ENCODE results near the gene TPSB2.

The TPSB2 gene

DNA sequence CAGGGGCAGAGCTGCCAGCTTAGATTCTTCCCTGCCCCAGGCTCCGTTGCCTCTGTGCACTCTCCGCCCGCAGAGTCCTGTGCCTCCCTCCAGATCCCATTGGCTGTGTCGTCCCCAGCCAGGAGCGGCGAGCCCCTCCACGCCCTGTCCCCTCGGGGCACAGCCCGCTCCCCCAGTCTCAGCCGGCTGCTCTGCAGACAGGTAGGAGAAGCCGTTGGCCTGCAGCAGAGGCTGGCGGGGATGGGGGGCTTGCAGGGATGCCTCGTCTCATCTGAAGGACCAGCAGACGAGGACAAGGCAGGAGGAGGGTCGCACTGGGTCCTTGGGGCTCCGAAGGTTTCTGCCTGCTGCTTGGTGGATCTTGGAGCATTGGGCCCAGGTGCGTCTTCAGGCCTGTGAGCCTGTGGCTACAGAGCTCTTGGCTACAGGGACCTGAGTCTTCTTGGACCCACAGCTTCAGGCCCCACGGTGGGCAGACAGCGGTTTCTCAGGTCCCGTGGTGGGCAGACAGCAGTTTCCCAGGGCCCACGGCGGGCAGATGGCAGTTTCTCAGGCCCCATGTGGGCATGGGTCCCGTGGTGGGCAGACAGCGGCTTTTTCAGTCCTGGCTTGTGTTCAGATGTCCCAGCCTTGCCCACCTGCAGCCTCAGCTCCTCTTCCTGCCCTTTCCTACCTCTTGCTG lies 10.9 kb downstream of the TPSB2 start:
- DNase-seq, result no peak

DNA sequence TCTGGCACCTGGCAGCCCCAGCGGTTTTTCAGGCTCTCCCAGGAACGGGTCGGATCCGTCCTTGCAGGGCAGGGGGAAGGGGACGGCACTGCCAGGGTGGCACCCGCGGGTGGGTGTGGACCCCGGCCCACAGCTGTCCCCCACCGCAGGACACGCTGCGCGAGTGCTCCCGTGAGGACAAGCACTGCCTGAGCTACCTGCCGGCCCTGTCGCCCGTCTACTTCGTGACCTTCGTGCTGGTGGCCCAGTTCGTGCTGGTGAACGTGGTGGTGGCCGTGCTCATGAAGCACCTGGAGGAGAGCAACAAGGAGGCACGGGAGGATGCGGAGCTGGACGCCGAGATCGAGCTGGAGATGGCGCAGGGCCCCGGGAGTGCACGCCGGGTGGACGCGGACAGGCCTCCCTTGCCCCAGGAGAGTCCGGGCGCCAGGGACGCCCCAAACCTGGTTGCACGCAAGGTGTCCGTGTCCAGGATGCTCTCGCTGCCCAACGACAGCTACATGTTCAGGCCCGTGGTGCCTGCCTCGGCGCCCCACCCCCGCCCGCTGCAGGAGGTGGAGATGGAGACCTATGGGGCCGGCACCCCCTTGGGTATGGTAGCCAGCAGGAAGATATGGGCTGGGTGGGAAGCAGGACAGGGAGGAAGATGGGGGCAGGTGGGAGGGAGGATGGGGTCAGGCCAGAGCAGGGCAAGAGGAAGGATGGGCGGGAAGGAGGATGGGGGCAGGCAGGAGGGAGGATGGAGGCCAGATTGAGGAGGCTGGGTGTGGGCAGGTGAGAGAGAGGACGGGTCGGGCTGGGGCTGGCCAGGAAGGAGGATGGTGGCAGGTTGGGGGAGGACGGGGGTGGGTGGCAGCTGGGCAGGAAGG lies 11.7 kb downstream of the TPSB2 start:
- no peak for DNase-seq

DNA sequence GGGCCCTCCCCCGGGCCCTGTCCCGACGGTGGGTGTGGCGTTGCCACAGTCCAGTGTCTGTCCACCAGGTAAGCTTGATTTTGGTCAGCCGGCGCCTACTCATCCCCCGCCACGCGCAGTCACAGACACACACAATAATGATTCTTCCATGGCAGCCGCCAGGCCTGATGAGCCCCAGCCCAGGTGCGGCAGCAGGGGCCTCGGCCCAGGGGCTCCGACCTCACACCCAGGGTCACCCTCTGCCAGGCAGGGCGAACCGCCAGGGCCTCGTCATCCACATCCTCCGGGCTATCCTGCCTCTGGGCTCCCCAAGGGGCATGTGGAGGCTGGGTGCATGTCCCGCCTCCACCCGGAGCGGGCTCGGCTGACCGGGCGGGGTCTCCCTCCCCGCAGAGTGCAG lies 12.5 kb downstream of the TPSB2 start:
- no peak for DNase-seq

DNA sequence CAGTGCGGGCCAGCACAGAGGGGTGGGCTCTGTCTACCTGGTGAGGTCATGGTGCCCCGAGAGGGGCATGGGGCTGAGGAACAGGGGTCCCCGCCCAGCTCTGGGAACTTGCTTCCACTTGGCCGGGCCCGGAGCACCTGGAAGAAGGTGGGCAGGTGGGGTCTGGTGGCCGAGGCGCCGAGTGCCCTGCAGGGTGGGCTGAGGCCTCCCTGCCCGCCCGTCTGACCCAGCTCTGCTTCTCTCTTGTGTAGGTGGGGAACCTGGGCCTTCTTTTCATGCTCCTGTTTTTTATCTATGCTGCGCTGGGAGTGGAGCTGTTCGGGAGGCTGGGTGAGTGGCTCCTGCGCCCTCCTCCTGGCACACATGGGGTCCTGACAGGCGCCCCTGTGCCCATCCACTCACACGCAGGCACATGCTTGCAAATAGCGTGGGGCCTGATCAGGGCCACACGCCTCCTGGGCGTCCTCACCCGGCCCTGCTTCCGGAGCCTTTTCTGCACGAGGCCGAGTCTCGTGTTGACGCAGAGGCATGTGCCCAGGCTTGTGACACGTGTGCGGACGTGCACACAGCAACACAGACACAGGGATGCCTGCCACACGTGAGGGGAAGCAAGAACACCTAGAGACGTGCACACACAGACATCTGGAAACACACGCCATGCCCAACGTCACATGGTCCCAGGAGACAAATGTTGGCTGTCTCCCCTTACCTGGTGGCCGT lies 13.1 kb downstream of the TPSB2 start:
- no peak for DNase-seq

DNA sequence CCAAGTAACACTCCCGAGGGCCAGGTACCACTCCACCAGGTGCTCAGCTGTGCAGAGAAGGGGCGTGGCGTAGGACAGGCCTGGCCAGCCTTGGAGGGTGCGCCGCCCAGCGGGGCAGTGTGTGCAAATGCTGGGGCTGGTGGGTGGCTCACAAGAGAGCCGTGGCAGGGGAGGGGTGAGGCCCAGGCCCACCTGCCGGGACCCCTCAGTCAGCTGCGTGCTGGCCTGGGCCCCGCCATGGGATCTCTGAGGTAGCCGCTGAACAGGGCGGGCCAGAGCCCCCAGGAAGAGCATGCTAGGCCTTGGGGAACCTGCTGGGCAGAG lies 13.7 kb downstream of the TPSB2 start:
- DNase-seq, result no peak

DNA sequence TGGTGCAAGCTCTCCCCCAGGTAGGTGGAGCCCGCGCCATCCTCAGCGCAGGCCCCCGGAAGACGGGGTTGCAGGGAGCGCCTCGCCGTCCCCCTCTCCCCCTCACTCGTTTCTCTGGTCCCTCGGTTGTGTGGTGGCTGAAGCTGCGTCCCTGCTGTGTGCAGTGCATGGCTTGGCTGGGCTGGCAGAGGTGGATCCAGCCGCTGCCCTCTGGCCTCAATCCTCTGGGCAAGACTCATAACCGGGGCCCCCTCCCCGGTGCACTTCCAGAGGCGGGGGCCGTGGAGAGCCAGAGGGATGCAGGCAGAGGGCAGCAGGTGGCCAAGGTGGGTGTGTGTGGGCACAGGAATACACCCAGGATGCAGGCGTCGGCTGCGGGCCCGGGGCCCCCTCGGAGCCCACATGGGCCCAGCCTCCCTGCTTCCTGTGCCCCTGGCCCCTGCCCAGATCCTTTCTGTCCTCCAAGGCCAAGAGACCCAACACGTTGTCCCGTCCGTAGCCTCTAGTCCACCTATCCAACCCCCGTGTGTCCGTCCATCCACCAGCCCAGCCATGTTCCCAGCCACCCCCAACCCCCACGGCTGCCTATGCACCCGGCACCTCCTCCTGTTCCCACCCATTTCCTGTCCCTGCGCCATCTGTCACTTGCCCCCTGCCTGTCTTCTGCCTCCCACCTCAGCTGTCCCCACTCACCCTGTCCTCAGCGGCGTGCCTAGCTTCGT lies 14.2 kb downstream of the TPSB2 start:
- DNase-seq, result no peak

DNA sequence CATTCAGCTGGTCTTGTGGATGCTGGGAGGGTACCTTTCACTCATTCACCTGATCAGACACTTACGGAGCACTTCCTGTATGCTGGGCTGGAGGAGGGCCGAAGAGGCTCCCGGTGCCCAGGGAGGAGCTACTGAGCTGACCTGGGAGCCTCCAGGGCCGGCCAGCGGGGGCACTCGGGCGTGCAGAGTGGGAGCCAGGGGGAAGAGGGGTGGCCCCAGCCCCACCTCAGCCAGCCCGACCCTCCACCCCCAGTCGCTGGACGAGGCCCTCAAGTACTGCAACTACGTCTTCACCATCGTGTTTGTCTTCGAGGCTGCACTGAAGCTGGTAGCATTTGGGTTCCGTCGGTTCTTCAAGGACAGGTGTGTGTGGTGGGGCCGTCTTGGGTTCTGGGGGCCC lies 15.3 kb downstream of the TPSB2 start:
- DNase-seq, result no peak

DNA sequence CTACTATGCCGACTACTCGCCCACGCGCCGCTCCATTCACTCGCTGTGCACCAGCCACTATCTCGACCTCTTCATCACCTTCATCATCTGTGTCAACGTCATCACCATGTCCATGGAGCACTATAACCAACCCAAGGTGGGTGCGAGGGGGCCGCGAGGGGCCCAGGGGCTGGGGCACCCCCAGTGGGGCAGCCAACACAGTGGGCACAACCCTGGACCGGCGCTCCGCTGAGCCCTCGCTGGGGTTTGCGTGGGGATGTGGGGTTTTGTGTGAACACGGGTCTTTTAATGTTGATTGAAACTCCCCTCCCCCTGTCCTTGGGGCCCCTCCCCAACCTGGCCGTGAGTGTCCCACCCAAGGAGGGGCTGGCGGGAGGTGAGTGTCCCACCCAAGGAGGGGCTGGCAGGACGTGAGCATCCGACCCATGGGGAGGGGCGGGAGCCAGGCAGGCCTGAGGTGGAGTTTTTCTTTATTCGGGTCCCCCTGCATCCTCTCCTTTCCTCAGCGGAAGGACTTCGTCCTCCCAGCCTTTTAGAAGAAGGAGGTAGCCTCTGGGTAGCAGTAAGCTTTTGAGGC lies 16.1 kb downstream of the TPSB2 start:
- DNase-seq, result no peak

DNA sequence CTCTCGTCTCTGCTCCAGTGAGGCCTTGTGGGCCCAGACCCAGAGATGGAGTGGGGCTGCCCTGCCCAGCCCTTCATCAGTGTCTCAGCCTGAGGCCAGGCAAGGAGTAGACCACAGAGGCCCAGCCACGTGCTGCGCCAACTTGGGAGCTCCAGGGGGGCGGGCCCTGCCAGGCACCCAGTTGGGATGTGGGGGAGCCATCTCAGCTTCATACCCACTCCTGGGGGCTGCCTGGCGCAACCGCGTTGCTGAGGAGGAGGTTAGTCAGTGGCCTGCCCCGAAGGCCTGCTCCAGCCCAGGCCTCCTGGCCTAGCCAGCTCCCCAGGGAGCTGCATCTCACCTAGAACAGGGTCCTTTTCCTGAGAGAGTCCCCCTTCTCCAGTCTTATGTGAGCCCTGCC lies 16.8 kb downstream of the TPSB2 start:
- no peak for DNase-seq

DNA sequence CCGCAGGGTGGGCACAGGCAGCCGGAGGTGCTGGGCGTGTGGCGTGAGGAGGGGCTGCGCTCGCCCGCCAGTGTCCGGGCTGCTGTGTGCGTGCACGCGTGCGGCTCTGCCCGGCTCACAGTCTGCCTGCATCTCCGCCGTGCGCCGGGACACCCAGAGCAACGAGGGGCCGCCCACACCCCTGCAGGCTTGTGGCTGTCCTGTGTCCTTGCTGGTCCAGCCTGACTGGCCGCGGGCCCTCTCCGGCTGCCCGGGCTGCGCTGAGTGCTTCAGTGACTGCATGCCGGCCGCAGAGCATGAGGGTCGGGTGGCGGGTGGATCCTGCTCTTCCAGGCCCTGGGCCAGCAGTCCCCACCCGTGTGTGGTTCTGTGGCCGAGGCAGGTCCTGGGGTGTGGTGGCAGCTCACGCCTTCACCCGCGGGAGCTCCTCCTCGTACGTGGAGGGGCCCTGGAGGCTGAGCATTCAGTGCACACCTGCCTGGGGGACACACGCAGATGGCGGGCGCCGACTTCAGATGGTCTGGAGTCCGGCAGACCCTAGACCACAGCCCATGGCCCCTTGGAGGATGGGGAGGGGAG lies 17.3 kb downstream of the TPSB2 start:
- DNase-seq, result no peak

DNA sequence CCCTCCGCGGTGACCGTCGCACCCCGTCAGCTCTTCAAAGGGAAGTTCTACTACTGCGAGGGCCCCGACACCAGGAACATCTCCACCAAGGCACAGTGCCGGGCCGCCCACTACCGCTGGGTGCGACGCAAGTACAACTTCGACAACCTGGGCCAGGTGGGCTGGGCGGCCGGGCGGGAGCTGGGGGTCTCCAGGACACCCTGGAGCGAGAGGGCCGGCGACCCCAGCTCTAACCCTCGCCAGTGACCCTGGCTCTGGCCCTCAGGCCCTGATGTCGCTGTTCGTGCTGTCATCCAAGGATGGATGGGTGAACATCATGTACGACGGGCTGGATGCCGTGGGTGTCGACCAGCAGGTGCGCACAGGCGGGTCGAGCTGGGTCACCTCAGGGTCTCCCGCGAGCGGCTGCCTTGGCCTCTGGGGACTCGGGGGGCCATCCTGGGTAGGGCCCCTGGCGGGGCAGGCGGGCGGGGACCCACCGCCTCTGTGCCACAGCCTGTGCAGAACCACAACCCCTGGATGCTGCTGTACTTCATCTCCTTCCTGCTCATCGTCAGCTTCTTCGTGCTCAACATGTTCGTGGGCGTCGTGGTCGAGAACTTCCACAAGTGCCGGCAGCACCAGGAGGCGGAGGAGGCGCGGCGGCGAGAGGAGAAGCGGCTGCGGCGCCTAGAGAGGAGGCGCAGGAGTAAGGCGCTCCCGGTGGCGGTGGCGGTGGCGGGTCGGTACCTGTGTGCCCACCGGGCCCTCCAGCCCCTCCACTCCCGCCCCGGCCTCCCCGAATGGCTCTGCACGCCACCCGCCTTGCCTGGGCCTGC lies 18.3 kb downstream of the TPSB2 start:
- DNase-seq, result no peak

DNA sequence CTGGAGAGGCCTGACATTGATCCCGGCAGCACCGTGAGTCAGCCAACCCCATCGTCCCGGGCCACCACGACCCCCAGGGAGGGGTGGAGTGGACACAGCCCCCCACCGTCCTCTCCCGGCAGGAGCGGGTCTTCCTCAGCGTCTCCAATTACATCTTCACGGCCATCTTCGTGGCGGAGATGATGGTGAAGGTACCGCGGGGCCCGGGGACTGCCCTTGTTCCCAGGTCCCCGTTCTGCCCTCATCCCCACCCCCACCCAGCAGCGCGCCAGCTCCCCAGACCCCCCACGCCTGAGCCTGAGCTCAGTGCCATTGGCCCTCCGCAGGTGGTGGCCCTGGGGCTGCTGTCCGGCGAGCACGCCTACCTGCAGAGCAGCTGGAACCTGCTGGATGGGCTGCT lies 19.5 kb downstream of the TPSB2 start:
- no peak for DNase-seq

DNA sequence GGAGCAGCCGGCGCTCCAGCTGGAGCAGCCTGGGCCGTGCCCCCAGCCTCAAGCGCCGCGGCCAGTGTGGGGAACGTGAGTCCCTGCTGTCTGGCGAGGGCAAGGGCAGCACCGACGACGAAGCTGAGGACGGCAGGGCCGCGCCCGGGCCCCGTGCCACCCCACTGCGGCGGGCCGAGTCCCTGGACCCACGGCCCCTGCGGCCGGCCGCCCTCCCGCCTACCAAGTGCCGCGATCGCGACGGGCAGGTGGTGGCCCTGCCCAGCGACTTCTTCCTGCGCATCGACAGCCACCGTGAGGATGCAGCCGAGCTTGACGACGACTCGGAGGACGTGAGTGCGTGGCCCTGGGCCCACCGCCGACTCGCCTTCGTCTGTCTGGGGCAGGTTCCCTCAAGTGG lies 20.9 kb downstream of the TPSB2 start:
- DNase-seq, result no peak

DNA sequence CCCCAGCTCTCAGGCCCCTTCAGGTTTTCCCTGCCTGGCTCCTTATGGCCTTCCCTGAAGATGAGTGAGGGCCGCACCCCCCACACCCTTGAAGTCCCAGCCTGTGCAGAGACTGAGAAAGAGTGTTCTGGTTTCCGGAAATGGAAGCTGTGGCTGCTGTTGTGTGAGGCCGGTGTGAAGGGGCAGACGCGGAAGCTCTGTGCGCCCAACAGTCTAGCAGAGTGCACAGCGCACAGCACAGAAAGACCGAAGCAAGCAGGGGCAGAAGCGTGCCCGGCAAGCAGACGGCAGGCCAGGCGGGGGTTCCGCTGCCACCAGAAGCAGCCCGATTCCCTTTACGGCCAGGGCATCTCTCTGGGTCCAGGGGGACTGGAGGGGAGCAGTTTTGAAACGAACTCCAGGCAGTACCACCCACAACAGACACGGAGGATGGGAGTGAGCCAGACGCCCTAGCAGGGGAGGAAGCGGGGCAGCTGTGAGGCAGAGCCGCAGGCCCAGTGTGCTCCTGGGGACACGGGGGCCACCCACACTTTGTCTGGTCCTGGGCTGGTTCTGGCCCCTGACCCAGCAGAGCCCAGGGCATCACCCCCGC lies 21.6 kb downstream of the TPSB2 start:
- DNase-seq, result no peak

DNA sequence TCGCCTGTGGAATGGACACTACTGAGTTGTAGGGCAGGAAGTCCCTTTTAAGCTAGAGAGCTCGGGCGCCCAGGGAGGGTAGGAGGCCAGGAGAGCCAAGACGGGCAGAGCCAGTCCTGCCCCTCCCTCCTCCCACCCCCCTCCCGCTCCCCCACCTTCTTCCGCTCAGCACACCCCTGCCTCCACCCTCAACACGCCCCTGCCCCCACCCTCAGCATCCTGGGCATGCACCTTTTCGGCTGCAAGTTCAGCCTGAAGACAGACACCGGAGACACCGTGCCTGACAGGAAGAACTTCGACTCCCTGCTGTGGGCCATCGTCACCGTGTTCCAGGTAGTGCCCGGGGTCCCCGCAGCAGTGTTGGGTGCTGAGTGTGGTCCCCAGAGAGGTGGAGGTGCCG lies 23.2 kb downstream of the TPSB2 start:
- DNase-seq, result no peak

DNA sequence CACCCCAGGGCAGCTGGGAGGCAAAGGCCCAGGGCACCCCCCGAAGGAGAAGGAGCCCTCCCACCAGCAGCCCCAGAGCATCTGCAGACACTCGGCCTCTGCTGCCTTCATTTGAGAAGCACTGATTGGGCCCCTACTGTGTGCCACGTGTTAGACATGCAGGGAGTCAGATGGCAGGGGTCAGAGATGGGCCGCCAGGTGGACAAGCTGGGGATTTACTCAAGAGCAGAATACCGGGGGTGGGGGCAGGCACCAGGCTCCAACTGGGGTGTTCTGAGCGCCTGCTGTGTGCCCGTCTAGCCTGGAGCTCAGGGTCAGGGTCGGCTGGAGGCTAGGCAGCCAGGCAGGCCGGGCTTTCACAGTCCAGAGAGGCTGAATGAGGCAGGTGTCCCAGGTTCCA lies 23.7 kb downstream of the TPSB2 start:
- no peak for DNase-seq

DNA sequence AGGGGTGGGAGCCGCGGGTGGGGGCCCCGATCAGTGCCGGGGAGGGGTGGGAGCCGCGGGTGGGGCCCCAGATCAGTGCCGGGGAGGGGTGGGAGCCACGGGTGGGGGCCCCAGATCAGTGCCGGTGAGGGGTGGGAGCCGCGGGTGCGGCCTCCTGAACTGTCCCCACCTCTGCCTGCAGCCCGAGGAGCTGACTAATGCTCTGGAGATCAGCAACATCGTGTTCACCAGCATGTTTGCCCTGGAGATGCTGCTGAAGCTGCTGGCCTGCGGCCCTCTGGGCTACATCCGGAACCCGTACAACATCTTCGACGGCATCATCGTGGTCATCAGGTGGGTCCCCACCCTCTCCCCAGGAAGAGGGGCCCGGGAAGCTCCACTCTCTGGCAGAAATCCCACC lies 25.1 kb downstream of the TPSB2 start:
- DNase-seq, result no peak

DNA sequence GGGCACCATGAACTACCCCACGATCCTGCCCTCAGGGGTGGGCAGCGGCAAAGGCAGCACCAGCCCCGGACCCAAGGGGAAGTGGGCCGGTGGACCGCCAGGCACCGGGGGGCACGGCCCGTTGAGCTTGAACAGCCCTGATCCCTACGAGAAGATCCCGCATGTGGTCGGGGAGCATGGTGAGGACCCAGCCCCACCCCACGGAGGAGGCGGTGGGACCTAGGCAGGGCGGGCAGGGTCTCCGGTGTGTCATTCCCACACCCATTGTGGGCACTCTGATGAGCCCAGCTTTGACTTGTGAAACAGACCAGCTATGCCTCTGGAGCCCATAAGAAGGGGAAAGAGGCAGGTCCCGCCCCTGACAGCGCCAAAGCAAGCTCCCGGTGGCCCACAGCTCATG lies 27.7 kb downstream of the TPSB2 start:
- DNase-seq, result no peak

DNA sequence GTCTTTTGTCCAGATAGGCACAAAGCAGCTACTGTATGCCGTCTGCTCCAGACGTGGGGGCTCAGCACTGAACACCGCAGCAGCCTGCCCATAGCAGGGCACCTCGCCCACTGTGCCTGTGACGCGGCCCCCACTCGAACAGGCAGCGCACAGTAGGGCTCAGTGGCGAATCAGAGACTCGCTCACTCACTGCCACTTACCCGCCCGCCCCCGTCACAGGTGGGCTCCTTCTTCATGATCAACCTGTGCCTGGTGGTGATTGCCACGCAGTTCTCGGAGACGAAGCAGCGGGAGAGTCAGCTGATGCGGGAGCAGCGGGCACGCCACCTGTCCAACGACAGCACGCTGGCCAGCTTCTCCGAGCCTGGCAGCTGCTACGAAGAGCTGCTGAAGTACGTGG lies 28.5 kb downstream of the TPSB2 start:
- DNase-seq, result no peak

DNA sequence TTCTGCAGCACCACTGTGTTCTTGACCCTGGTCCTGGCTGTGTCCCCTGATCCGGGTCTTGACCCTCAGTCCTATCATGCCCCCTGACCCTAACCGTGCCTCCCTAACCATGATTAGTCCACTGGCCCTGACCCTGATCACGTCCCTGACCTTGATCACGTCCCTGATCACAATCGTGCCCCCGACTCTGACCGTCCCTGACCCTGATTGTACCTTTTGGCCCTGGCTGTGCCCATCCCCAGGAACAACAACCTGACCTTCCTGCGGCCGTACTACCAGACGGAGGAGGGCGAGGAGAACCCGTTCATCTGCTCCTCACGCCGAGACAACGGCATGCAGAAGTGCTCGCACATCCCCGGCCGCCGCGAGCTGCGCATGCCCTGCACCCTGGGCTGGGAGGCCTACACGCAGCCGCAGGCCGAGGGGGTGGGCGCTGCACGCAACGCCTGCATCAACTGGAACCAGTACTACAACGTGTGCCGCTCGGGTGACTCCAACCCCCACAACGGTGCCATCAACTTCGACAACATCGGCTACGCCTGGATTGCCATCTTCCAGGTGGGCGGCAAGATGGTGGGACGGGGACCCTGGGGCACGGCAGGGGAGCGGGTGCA lies 29.9 kb downstream of the TPSB2 start:
- DNase-seq, result no peak
